HEK293 (cell line): ENCODE measurements around the gene RPS23.

ENCODE experiments used
- CTCF ChIA-PET: fragments of 350-600 bp; formaldehyde crosslinking; extraction: SDS; loops from one replicate; lab custom pipeline; 2021; ENCODE audit warnings: antibody characterized with exemption; lab: Yijun Ruan, JAX
- POLR2A ChIA-PET: fragments of 300-600 bp; formaldehyde crosslinking; extraction: SDS; loops from one replicate; lab custom pipeline; 2020; ENCODE audit warnings: antibody characterized with exemption, inconsistent platforms; lab: Yijun Ruan, JAX
- H3K27ac ChIP-seq: fragments of 200-500 bp; sonication (Bioruptor generic); 2 replicates; pipeline ENCODE4 v1.5.1; 2014; ENCODE audit warnings: low read depth, low read length, control low read depth, inconsistent platforms; ENCODE audit errors: extremely low read depth
- H3K36me3 ChIP-seq, 2 experiments: fragments of 200-500 bp in 1 of 2; sonication (Bioruptor generic) in 1 of 2; 1 replicate in 1 of 2; 2 replicates in 1 of 2; pipeline ENCODE4 v1.5.1; 2014 to 2017; ENCODE audit warnings: inconsistent platforms in 2 of 2, low read length in 2 of 2; ENCODE audit not compliant: control insufficient read depth in 2 of 2, insufficient read depth in 1 of 2
- H3K4me1 ChIP-seq: fragments of 200-500 bp; sonication (Bioruptor generic); 2 replicates; pipeline ENCODE4 v1.5.1; 2014; ENCODE audit warnings: mild to moderate bottlenecking, low read length, inconsistent platforms; ENCODE audit not compliant: control insufficient read depth, insufficient read depth
- H3K4me3 ChIP-seq: 2 replicates; pipeline ENCODE4 v1.5.1; 2011; ENCODE audit warnings: low read depth, mild to moderate bottlenecking, control low read depth, low read length, moderate library complexity
- H3K9me3 ChIP-seq: fragments of 200-500 bp; sonication (Bioruptor generic); 2 replicates; pipeline ENCODE4 v1.5.1; 2014; ENCODE audit warnings: low read depth, low read length, inconsistent platforms; ENCODE audit not compliant: control insufficient read depth, insufficient read depth
- ATF2 ChIP-seq: fragments of 450-650 bp; formaldehyde crosslinking; IDR thresholded peaks from 2 replicates; pipeline ENCODE4 v1.5.1; 2016; ENCODE audit warnings: missing biosample characterization, missing genetic modification characterization, low read depth
- KLF1 ChIP-seq: fragments of 450-650 bp; formaldehyde crosslinking; IDR thresholded peaks from 2 replicates; pipeline ENCODE4 v1.5.1; 2016; ENCODE audit warnings: missing biosample characterization, missing genetic modification characterization
- OSR2 ChIP-seq: fragments of 450-650 bp; formaldehyde crosslinking; IDR thresholded peaks from 2 replicates; pipeline ENCODE4 v1.5.1; 2016; ENCODE audit warnings: missing biosample characterization, missing genetic modification characterization
- OVOL3 ChIP-seq: fragments of 450-650 bp; formaldehyde crosslinking; IDR thresholded peaks from 2 replicates; pipeline ENCODE4 v1.5.1; 2016; ENCODE audit warnings: missing biosample characterization, missing genetic modification characterization
- PRDM10 ChIP-seq: fragments of 450-650 bp; formaldehyde crosslinking; IDR thresholded peaks from 2 replicates; pipeline ENCODE4 v1.5.1; 2016; ENCODE audit warnings: missing biosample characterization, missing genetic modification characterization
- TSHZ1 ChIP-seq: fragments of 450-650 bp; formaldehyde crosslinking; IDR thresholded peaks from 2 replicates; pipeline ENCODE4 v1.5.1; 2016; ENCODE audit warnings: missing biosample characterization, missing genetic modification characterization, borderline replicate concordance
- ZBTB44 ChIP-seq: fragments of 450-650 bp; IDR thresholded peaks from 2 replicates; pipeline ENCODE4 v1.5.1; 2018; ENCODE audit warnings: missing biosample characterization, mild to moderate bottlenecking, missing genetic modification characterization
- ZNF114 ChIP-seq: fragments of 450-650 bp; formaldehyde crosslinking; IDR thresholded peaks from 2 replicates; pipeline ENCODE4 v1.5.0; 2017; ENCODE audit warnings: missing biosample characterization, missing genetic modification characterization
- ZNF37A ChIP-seq: fragments of 450-650 bp; IDR thresholded peaks from 2 replicates; pipeline ENCODE4 v1.5.1; 2018; ENCODE audit warnings: missing biosample characterization, missing genetic modification characterization
- ZNF433 ChIP-seq: fragments of 450-650 bp; formaldehyde crosslinking; IDR thresholded peaks from 2 replicates; pipeline ENCODE4 v1.5.1; 2016; ENCODE audit warnings: missing biosample characterization, missing genetic modification characterization, low read depth
- ZNF514 ChIP-seq: fragments of 450-650 bp; formaldehyde crosslinking; IDR thresholded peaks from 2 replicates; pipeline ENCODE4 v1.5.1; 2016; ENCODE audit warnings: missing biosample characterization, missing genetic modification characterization
- ZNF544 ChIP-seq: fragments of 450-650 bp; formaldehyde crosslinking; IDR thresholded peaks from 2 replicates; pipeline ENCODE4 v1.5.0; 2017; ENCODE audit warnings: missing biosample characterization, missing genetic modification characterization
- ZNF596 ChIP-seq: fragments of 450-650 bp; IDR thresholded peaks from 2 replicates; pipeline ENCODE4 v1.5.0; 2018; ENCODE audit warnings: missing biosample characterization, mild to moderate bottlenecking, missing genetic modification characterization, moderate library complexity
- ZNF600 ChIP-seq: fragments of 450-650 bp; formaldehyde crosslinking; IDR thresholded peaks from 2 replicates; pipeline ENCODE4 v1.5.1; 2016; ENCODE audit warnings: missing biosample characterization, missing genetic modification characterization
- ZNF692 ChIP-seq: fragments of 450-650 bp; formaldehyde crosslinking; IDR thresholded peaks from 2 replicates; pipeline ENCODE4 v1.5.1; 2016; ENCODE audit warnings: missing biosample characterization, missing genetic modification characterization
- TF ChIP-seq, protein P1 (sequence below): fragments of 450-650 bp; formaldehyde crosslinking; IDR thresholded peaks from 2 replicates; pipeline ENCODE4 v1.5.1; 2017; ENCODE audit warnings: missing biosample characterization, missing genetic modification characterization
- TF ChIP-seq, protein P2 (sequence below): fragments of 450-650 bp; formaldehyde crosslinking; IDR thresholded peaks from 2 replicates; pipeline ENCODE4 v1.5.1; 2016; ENCODE audit warnings: missing biosample characterization, missing genetic modification characterization

The RPS23 gene

DNA sequence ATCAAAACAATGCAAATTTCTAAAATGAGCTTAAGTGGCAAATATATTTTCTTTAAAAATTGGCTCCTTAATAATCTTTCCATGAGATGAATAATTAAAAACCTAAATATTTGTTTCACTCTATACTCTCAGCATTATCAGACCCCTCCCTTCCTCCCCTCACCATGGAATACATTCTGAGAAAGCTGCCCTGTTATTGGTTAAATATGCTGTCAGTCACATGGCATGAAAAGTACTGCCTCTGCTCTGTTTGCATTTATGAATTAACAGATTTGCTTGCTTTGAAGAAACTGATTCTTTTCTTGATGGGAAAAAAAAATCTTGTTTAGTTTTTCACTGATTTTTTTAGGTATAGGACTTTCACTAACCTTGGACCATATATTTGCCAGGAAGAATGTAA lies 17.0 kb upstream of the RPS23 start:
- Histone ChIP-seq H3K9me3 (no peaks in the 10 kb centered on the region), H3K4me1 (no peaks in the 10 kb centered on the region), H3K4me3 (no peak overlapping the region), H3K27ac (no peak overlapping the region), H3K36me3 (no peaks in the 10 kb centered on the region)
- ChIA-PET CTCF (interaction anchor here (0.7 kb wide), 1 partner anchor 67 kb away, joined by 4 read pairs; no protein-coding TSS in a partner anchor), POLR2A (interaction anchor here (0.6 to 0.8 kb wide), 2 partner anchors 12 to 17 kb away, joined by 4 to 6 read pairs; partner anchors contain the start of gene RPS23)
- TF ChIP-seq ZNF600 (tag by site-specific recombination) = no peak
- TF ChIP-seq, protein P1, sequence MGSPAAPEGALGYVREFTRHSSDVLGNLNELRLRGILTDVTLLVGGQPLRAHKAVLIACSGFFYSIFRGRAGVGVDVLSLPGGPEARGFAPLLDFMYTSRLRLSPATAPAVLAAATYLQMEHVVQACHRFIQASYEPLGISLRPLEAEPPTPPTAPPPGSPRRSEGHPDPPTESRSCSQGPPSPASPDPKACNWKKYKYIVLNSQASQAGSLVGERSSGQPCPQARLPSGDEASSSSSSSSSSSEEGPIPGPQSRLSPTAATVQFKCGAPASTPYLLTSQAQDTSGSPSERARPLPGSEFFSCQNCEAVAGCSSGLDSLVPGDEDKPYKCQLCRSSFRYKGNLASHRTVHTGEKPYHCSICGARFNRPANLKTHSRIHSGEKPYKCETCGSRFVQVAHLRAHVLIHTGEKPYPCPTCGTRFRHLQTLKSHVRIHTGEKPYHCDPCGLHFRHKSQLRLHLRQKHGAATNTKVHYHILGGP (tag by site-specific recombination) = no peak
- TF ChIP-seq ATF2 (tag by site-specific recombination) = no peak
- TF ChIP-seq, protein P2, sequence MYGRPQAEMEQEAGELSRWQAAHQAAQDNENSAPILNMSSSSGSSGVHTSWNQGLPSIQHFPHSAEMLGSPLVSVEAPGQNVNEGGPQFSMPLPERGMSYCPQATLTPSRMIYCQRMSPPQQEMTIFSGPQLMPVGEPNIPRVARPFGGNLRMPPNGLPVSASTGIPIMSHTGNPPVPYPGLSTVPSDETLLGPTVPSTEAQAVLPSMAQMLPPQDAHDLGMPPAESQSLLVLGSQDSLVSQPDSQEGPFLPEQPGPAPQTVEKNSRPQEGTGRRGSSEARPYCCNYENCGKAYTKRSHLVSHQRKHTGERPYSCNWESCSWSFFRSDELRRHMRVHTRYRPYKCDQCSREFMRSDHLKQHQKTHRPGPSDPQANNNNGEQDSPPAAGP (tag by site-specific recombination) = no peak
- no peak for TF ChIP-seq ZNF37A
- no peak for TF ChIP-seq PRDM10 (tag by site-specific recombination)

DNA sequence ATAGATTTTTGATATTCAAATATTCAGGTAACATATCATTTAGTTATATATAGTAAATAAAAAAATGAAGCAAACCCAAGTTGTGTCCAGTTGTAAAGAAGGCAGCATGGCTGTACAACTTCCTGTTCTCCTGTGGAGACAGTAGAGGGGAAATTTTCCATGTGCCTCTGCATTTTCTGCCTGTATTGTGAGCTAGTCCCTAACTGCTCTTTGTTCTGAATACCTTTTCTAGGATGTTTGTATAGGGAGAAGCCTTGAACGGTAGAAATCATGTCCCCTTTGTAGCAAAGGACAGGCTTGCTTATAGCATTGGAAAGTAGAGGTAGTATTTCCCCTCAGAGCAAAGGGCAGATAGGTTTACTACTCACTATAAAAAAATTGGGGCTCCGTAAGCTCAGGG lies 13.3 kb upstream of the RPS23 start:
- no peaks in the 10 kb centered on the region for H3K36me3 ChIP-seq
- ChIA-PET POLR2A (interaction anchor here (1.0 kb wide), 1 partner anchor 13 kb away, joined by 4 read pairs; the partner anchor contains the start of gene RPS23), CTCF (no interaction called here)
- H3K9me3 ChIP-seq = no peaks in the 10 kb centered on the region
- no peaks in the 10 kb centered on the region for H3K4me1 ChIP-seq
- no peak overlapping the region for H3K27ac ChIP-seq
- H3K4me3 ChIP-seq = no peak overlapping the region
- TF ChIP-seq OVOL3 (tag by site-specific recombination) (no peak), TSHZ1 (tag by site-specific recombination) (no peak), ZNF692 (tag by site-specific recombination) (no peak), OSR2 (tag by site-specific recombination) (no peak), ZNF433 (tag by site-specific recombination) (no peak), KLF1 (no peak), ZNF596 (tag by site-specific recombination) (no peak), ZNF514 (tag by site-specific recombination) (no peak), ZNF544 (tag by site-specific recombination) (no peak), ZNF114 (tag by site-specific recombination) (no peak), ZBTB44 (tag by site-specific recombination) (no peak)
